Fibroblast of lung (primary cell): ENCODE results near the gene SLC24A3. TPM values are rescaled to one million over a fixed set of nuclear protein-coding genes. Genes with fewer than 3 reads are reported as not detected.

Source experiments
- DNase-seq, 2 donors: peaks; one replicate each; pipeline versions ENCODE4 v3.0.0 to v3.0.0-alpha.2; 2010; ENCODE audit warnings: low read depth in 2 of 2
- H2AFZ ChIP-seq: 2 replicates; pipeline ENCODE4 v1.5.1; 2012; ENCODE audit warnings: low read length, control low read depth, inconsistent platforms
- H3K27ac ChIP-seq: 2 replicates; pipeline ENCODE4 v1.5.1; 2011; ENCODE audit warnings: low read length, control low read depth; ENCODE audit not compliant: insufficient read depth
- H3K27me3 ChIP-seq: 2 replicates; pipeline ENCODE4 v1.5.1; 2011; ENCODE audit warnings: mild to moderate bottlenecking, low read length; ENCODE audit not compliant: control insufficient read depth, insufficient read depth
- H3K36me3 ChIP-seq: 2 replicates; pipeline ENCODE4 v1.5.1; 2011; ENCODE audit warnings: low read length; ENCODE audit not compliant: control insufficient read depth, insufficient read depth
- H3K4me1 ChIP-seq: 2 replicates; pipeline ENCODE4 v1.5.1; 2011; ENCODE audit warnings: low read length; ENCODE audit not compliant: control insufficient read depth, insufficient read depth; ENCODE audit errors: extremely low read depth
- H3K4me2 ChIP-seq: 2 replicates; pipeline ENCODE4 v1.5.1; 2011; ENCODE audit warnings: low read length, control low read depth; ENCODE audit not compliant: insufficient read depth; ENCODE audit errors: extremely low read depth
- H3K4me3 ChIP-seq, 4 experiments: fragments of 200-600 bp in 1 of 4; sonication (generic) in 1 of 4; replicated peaks in 1 of 4; 2 replicates each; pipeline ENCODE4 v1.5.1; 2011 to 2016; ENCODE audit warnings: low read length in 4 of 4, low read depth in 3 of 4, mild to moderate bottlenecking in 3 of 4, control low read depth in 2 of 4, inconsistent platforms in 1 of 4, mixed read lengths in 1 of 4; ENCODE audit not compliant: insufficient read depth in 1 of 4; ENCODE audit errors: control extremely low read depth in 1 of 4
- H3K79me2 ChIP-seq: 2 replicates; pipeline ENCODE4 v1.5.1; 2012; ENCODE audit warnings: mild to moderate bottlenecking, low read length, inconsistent platforms; ENCODE audit not compliant: control insufficient read depth, insufficient read depth
- H3K9ac ChIP-seq: 2 replicates; pipeline ENCODE4 v1.5.1; 2011; ENCODE audit warnings: mild to moderate bottlenecking, low read length, control low read depth; ENCODE audit not compliant: insufficient read depth
- H3K9me3 ChIP-seq: 2 replicates; pipeline ENCODE4 v1.5.1; 2012; ENCODE audit warnings: low read depth, low read length; ENCODE audit not compliant: control insufficient read depth, insufficient read depth
- H4K20me1 ChIP-seq: 2 replicates; pipeline ENCODE4 v1.5.1; 2011; ENCODE audit warnings: low read length; ENCODE audit not compliant: control insufficient read depth, insufficient read depth; ENCODE audit errors: extremely low read depth
- EZH2 ChIP-seq: IDR thresholded peaks from 2 replicates; pipeline ENCODE4 v1.5.1; 2012; ENCODE audit warnings: low read length, control low read depth, mild to moderate bottlenecking; ENCODE audit errors: missing control alignments
- polyA plus RNA-seq, 2 donors: library from polyadenylated mRNA; depleted of rRNA in 1 of 2; stranded (reverse) in 1 of 2; unstranded in 1 of 2; fragments of >200 nt; gene quantifications; 2 replicates each; pipeline ENCODE4 v1.2.1, GENCODE V29; 2011 to 2012; ENCODE audit warnings: missing spikeins in 1 of 2
- total RNA-seq: library from RNA; depleted of rRNA; stranded (reverse); fragments of >200 nt; gene quantifications from 2 replicates; pipeline ENCODE4 v1.2.1, GENCODE V29; 2014
- TF ChIP-seq, protein P1 (sequence below), 2 donors: IDR thresholded peaks in 1 of 2; conservative IDR thresholded peaks in 1 of 2; 1 replicate in 1 of 2; 2 replicates in 1 of 2; pipeline ENCODE4 v1.5.1; 2011 to 2012; ENCODE audit warnings: low read length in 2 of 2, control low read depth in 1 of 2, inconsistent platforms in 1 of 2, low read depth in 1 of 2, mild to moderate bottlenecking in 1 of 2

The SLC24A3 gene
- total and polyA plus RNA-seq, 2 donors (not counting 1 experiment from before 2014, with no cell fraction given): 0.03 to 1.8 TPM

DNA sequence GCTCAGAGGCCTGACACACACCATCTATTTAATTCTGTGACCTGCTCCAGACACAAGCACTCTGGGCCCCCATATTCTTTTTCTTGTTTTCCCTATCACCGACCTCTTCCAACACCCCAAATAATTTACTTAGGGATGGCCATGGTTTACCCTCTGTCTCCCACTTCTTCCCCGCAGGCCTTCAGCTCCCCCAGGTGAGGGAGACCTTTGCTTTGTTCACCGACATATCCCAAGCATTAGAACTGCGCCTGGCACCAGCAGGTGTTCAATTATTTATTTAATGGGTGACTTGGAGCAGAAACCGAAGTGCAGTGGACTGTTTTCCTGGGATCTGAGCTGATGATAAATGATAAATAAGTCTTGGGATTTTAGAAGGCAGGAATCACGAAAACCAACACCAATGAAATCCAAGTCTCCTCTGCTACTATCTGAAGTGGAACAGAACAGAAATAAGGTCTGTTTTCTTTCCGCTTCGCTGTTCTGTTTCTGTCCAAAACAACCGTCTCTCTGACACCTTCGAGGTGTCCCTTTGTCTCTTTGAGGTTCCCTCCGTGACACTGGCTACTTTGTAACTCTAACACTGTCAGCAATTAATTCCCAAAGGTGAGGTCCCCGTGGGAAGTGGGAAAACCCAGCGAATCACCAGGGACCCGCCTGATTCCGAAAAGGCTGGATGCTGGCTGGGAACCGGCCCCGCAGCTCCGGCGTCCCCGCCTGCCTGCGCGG lies 544.5 kb downstream of the SLC24A3 start:
- peaks cover 5% of the 10 kb centered on the region for H3K4me1 ChIP-seq
- no peak for DNase-seq
- H3K4me2 ChIP-seq: peak overlapping the region; percentile 38
- no peaks in the 10 kb centered on the region for H3K27me3 ChIP-seq
- H2AFZ ChIP-seq: peak overlapping the region; percentile 22
- H3K9me3 ChIP-seq: no peaks in the 10 kb centered on the region
- H3K4me3 ChIP-seq: peak overlapping the region; percentile 80 to 89 (median 82)
- H4K20me1 ChIP-seq: no peaks in the 10 kb centered on the region
- no peaks in the 10 kb centered on the region for H3K79me2 ChIP-seq
- H3K36me3 ChIP-seq: no peaks in the 10 kb centered on the region
- TF ChIP-seq, protein P1, sequence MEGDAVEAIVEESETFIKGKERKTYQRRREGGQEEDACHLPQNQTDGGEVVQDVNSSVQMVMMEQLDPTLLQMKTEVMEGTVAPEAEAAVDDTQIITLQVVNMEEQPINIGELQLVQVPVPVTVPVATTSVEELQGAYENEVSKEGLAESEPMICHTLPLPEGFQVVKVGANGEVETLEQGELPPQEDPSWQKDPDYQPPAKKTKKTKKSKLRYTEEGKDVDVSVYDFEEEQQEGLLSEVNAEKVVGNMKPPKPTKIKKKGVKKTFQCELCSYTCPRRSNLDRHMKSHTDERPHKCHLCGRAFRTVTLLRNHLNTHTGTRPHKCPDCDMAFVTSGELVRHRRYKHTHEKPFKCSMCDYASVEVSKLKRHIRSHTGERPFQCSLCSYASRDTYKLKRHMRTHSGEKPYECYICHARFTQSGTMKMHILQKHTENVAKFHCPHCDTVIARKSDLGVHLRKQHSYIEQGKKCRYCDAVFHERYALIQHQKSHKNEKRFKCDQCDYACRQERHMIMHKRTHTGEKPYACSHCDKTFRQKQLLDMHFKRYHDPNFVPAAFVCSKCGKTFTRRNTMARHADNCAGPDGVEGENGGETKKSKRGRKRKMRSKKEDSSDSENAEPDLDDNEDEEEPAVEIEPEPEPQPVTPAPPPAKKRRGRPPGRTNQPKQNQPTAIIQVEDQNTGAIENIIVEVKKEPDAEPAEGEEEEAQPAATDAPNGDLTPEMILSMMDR (conservative IDR thresholded peaks at IDR 0.05 in 1 of 2, IDR thresholded peaks at IDR 0.05 in 1 of 2; ENCODE audit: low read depth in 1 of 2, low read length in 2 of 2): no peak
- no peak for TF ChIP-seq EZH2
- peak overlapping the region; percentile 80 for H3K9ac ChIP-seq
- H3K27ac ChIP-seq: peak overlapping the region; percentile 72

DNA sequence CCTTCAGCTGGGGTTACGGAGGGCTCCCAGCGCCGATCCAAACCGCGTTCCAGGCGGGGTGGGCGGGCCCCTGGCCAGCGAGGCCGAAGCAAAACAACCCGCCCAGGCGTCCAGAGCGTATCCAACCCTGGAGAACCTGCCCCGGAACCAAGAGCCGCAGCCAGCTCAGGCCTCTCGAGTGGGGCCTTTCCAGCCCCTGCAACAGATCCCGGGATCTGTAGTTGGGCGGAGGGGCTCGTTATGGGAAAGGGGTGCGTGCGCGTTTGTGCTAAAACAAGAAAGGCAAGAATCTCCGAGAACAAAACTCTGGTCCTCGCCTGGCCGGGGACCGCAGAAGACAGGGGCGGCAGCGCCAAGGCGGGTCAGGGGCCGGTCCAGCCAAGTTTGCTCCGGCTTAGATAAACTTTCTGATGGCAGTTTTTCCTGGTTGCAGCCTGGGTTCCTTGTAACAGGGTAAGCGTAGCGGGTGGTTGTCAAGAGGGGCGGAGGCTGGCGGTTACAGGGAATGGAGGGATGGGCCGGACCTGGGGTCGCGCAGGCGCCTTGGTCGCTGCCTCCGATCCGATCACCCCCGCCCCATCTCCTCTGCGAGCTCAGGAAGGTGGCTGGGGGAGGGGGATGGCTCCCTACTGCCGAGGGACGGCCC lies 545.2 kb downstream of the SLC24A3 start:
- Histone ChIP-seq H4K20me1 (no peaks in the 10 kb centered on the region), H3K36me3 (no peaks in the 10 kb centered on the region), H3K4me1 (peaks cover 5% of the 10 kb centered on the region), H3K4me3 (peak overlapping the region; percentile 80 to 89 (median 82)), H3K79me2 (no peaks in the 10 kb centered on the region), H3K9me3 (no peaks in the 10 kb centered on the region), H3K27ac (peak overlapping the region; percentile 72), H3K9ac (peak overlapping the region; percentile 80), H3K4me2 (peak overlapping the region; percentile 88), H2AFZ (peak overlapping the region; percentile 22), H3K27me3 (no peaks in the 10 kb centered on the region)
- peak; percentile 87 to 88 for DNase-seq
- TF ChIP-seq EZH2: no peak
- TF ChIP-seq, protein P1 (conservative IDR thresholded peaks at IDR 0.05 in 1 of 2, IDR thresholded peaks at IDR 0.05 in 1 of 2; ENCODE audit: low read depth in 1 of 2, low read length in 2 of 2): no peak

GRCh38 chr20:19758133-19758500 lies 545.7 kb downstream of the SLC24A3 start, which contains the start of gene RIN2:
Gene RIN2 (plus strand): TSS chr20:19758258. CDS start chr20:19889602, 131,344 bp downstream.
- Histone ChIP-seq H3K4me1 (peaks cover 5% of the 10 kb centered on the region), H3K4me3 (peak within 1 kb of the TSS; percentile 80 to 89 (median 82)), H3K27me3 (no peaks in the 10 kb centered on the region), H3K9ac (peak within 1 kb of the TSS; percentile 80), H3K27ac (peak within 1 kb of the TSS; percentile 72), H3K36me3 (no peaks in the 10 kb centered on the region), H4K20me1 (no peaks in the 10 kb centered on the region), H3K4me2 (peak within 1 kb of the TSS; percentile 95), H3K79me2 (no peaks in the 10 kb centered on the region), H3K9me3 (no peaks in the 10 kb centered on the region), H2AFZ (peak within 1 kb of the TSS; percentile 34)
- TF ChIP-seq, protein P1 (conservative IDR thresholded peaks at IDR 0.05 in 1 of 2, IDR thresholded peaks at IDR 0.05 in 1 of 2; ENCODE audit: low read depth in 1 of 2, low read length in 2 of 2): no peak
- TF ChIP-seq EZH2: no peak
- no peak for DNase-seq
